Hepatocyte (in vitro differentiated cells): ENCODE measurements around the gene GRID2.

ENCODE experiments used
- EZH2 ChIP-seq: fragments of 200-600 bp; sonication (generic); IDR thresholded peaks from 2 replicates; pipeline ENCODE4 v1.6.1; 2016; ENCODE audit warnings: antibody characterized with exemption, mild to moderate bottlenecking, borderline replicate concordance
- EZH2phosphoT487 ChIP-seq: fragments of 200-600 bp; sonication (generic); IDR thresholded peaks from one replicate; pipeline ENCODE4 v1.6.1; 2018; ENCODE audit warnings: antibody characterized with exemption, mild to moderate bottlenecking, low read depth, moderate library complexity; ENCODE audit not compliant: unreplicated experiment, severe bottlenecking
- TF ChIP-seq, protein P1 (sequence below): fragments of 200-600 bp; sonication (generic); IDR thresholded peaks from 2 replicates; pipeline ENCODE4 v1.5.1; 2016; ENCODE audit warnings: antibody characterized with exemption, mild to moderate bottlenecking; ENCODE audit not compliant: poor library complexity

GRCh38 chr4:93437991-93438390 lies 1134.2 kb downstream of the GRID2 start:
- TF ChIP-seq, protein P1, sequence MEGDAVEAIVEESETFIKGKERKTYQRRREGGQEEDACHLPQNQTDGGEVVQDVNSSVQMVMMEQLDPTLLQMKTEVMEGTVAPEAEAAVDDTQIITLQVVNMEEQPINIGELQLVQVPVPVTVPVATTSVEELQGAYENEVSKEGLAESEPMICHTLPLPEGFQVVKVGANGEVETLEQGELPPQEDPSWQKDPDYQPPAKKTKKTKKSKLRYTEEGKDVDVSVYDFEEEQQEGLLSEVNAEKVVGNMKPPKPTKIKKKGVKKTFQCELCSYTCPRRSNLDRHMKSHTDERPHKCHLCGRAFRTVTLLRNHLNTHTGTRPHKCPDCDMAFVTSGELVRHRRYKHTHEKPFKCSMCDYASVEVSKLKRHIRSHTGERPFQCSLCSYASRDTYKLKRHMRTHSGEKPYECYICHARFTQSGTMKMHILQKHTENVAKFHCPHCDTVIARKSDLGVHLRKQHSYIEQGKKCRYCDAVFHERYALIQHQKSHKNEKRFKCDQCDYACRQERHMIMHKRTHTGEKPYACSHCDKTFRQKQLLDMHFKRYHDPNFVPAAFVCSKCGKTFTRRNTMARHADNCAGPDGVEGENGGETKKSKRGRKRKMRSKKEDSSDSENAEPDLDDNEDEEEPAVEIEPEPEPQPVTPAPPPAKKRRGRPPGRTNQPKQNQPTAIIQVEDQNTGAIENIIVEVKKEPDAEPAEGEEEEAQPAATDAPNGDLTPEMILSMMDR = no peak
- no peak for TF ChIP-seq EZH2phosphoT487
- no peak for TF ChIP-seq EZH2
